ENCODE data around the gene CENPT. TPM values are rescaled to one million over a fixed set of nuclear protein-coding genes. Genes with fewer than 3 reads are reported as not detected.

The CENPT gene
- total and polyA plus RNA-seq, 2 donors (not counting 1 experiment from before 2014, with no cell fraction given), result 75.0 to 169 TPM

DNA sequence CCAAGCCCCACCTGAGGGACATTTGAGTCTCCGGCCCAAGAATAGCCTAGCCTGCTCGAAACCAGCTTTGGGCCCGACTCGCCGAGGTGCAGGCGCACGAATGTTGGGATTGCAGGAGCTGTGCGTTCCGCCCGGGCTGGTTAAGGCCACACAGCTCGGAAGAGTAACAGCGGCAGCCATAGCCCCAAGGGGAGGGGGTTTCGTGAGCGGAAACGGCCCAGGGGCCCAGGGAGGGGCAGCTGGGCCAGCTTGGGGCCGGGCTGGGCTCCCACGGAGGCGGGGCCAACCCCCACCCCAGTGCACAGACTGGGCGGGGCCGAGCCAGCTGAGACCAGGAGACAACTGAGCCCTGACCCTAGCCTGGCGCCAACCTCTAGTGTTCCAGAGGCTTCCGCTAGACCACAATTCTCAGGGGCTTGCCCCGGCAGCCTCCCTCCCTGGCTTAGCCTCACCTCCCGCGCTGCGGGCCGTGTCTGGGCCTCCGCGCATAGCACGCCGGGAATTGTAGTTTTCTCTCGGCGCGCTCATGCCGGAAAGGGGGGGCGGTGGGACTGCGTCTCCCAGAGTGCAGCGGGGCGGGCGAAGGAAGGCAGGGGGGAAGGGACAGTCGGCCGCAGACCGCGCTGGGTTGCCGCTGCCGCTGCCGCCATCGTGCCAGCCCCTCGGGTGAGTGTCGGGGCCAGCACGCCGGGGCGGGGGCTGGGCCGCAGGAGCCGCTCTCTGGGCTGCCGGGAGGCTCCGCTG is 1.0 kb downstream of the CENPT start, which contains the start of gene NUTF2:
Gene NUTF2 (plus strand): TSS at position 614 of the 744 bp plus-strand sequence. CDS start 18,198 bp downstream, outside the sequence.
- H3K27me3 Mint-ChIP-seq, result no peaks in the 10 kb centered on the region
- Histone ChIP-seq H3K4me1 (ENCODE audit: control insufficient read depth in 2 of 2, insufficient read depth in 2 of 2, low read length in 2 of 2) (peaks cover 37 to 52% of the 10 kb centered on the region in 2 donors), H3K27ac (ENCODE audit: low read length in 2 of 2) (peak within 1 kb of the TSS; percentile 54 to 81), H3K9me3 (ENCODE audit: control extremely low read depth in 1 of 3, control insufficient read depth in 2 of 3, insufficient read depth in 1 of 3, low read length in 2 of 3) (peaks cover 0 to 5% (median 0%) of the 10 kb centered on the region in 3 donors), H3K27me3 (replicated peaks in 1 of 4; ENCODE audit: control extremely low read depth in 1 of 4, control insufficient read depth in 3 of 4, insufficient read depth in 4 of 4, low read length in 3 of 4) (no peaks in the 10 kb centered on the region), H4K20me1 (ENCODE audit: control insufficient read depth, insufficient read depth, low read length, poor library complexity, severe bottlenecking) (peaks cover 36% of the 10 kb centered on the region), H3K4me2 (replicated peaks; ENCODE audit: low read depth, low read length, poor library complexity, severe bottlenecking) (peak within 1 kb of the TSS; percentile 97), H3K36me3 (replicated peaks in 1 of 2; ENCODE audit: control extremely low read depth in 1 of 2, control insufficient read depth in 1 of 2, extremely low read depth in 1 of 2, insufficient read depth in 2 of 2, low read length in 1 of 2) (no peaks in the 10 kb centered on the region), H3K79me2 (ENCODE audit: control insufficient read depth, insufficient read depth, low read length) (peaks cover 67% of the 10 kb centered on the region), H3K9ac (ENCODE audit: low read length) (peak within 1 kb of the TSS; percentile 85), H2AFZ (ENCODE audit: insufficient read depth, low read depth, low read length, poor library complexity, severe bottlenecking) (peak within 1 kb of the TSS; percentile 93), H3K4me3 (ENCODE audit: control extremely low read depth in 1 of 5, extremely low read depth in 1 of 5, insufficient read depth in 1 of 5, low read depth in 2 of 5, low read length in 4 of 5) (peak within 1 kb of the TSS; percentile 64 to 92 (median 85))
- ChIA-PET POLR2A (interaction anchor here (0.6 to 2.0 kb wide), 5 partner anchors 40 to 1124 kb away, joined by 3 to 11 read pairs (median 5); partner anchors contain the start of genes PSMB10, RANBP10 and TSNAXIP1), CTCF (interaction anchor here (0.8 to 3.5 kb wide), 7 partner anchors 27 to 179 kb away, joined by 3 to 12 read pairs (median 4); partner anchors contain the start of gene EDC4)
- peak within 1 kb of the TSS; percentile 93 for H3K27ac Mint-ChIP-seq
- ATAC-seq (ENCODE audit: low read depth) (peak; percentile 62), DNase-seq (peak; percentile 97)
- no peaks in the 10 kb centered on the region for H3K9me3 Mint-ChIP-seq (ENCODE audit: insufficient read depth)
- peaks cover 50% of the 10 kb centered on the region for H3K4me1 Mint-ChIP-seq
- peak within 1 kb of the TSS; percentile 92 for H3K4me3 Mint-ChIP-seq
- intact Hi-C loops (cut with micrococcal nuclease), result loop anchor here (1.0 to 10.0 kb wide), 10 partner anchors 13 to 1092 kb away; partner anchors contain the start of genes ATP6V0D1, CTCF, DYNC1LI2 and GFOD2
- TF ChIP-seq, protein P1, sequence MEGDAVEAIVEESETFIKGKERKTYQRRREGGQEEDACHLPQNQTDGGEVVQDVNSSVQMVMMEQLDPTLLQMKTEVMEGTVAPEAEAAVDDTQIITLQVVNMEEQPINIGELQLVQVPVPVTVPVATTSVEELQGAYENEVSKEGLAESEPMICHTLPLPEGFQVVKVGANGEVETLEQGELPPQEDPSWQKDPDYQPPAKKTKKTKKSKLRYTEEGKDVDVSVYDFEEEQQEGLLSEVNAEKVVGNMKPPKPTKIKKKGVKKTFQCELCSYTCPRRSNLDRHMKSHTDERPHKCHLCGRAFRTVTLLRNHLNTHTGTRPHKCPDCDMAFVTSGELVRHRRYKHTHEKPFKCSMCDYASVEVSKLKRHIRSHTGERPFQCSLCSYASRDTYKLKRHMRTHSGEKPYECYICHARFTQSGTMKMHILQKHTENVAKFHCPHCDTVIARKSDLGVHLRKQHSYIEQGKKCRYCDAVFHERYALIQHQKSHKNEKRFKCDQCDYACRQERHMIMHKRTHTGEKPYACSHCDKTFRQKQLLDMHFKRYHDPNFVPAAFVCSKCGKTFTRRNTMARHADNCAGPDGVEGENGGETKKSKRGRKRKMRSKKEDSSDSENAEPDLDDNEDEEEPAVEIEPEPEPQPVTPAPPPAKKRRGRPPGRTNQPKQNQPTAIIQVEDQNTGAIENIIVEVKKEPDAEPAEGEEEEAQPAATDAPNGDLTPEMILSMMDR (IDR thresholded peaks at IDR 0.05), result no peak
- no peak for TF ChIP-seq EZH2 (IDR thresholded peaks at IDR 0.05; ENCODE audit: borderline replicate concordance, insufficient read depth, low read depth, low read length, poor library complexity, severe bottlenecking)
- under 1% methylated on average over 57 of the region's 57 CpGs for WGBS (ENCODE audit: insufficient coverage)
